ENCODE measurements around the gene ASB6.
"Not testable (repeated sequence)": the region's sequence is repeated elsewhere in the genome, so short reads cannot be mapped to it uniquely, and the experiment has no call there.

ASB6 gene

DNA sequence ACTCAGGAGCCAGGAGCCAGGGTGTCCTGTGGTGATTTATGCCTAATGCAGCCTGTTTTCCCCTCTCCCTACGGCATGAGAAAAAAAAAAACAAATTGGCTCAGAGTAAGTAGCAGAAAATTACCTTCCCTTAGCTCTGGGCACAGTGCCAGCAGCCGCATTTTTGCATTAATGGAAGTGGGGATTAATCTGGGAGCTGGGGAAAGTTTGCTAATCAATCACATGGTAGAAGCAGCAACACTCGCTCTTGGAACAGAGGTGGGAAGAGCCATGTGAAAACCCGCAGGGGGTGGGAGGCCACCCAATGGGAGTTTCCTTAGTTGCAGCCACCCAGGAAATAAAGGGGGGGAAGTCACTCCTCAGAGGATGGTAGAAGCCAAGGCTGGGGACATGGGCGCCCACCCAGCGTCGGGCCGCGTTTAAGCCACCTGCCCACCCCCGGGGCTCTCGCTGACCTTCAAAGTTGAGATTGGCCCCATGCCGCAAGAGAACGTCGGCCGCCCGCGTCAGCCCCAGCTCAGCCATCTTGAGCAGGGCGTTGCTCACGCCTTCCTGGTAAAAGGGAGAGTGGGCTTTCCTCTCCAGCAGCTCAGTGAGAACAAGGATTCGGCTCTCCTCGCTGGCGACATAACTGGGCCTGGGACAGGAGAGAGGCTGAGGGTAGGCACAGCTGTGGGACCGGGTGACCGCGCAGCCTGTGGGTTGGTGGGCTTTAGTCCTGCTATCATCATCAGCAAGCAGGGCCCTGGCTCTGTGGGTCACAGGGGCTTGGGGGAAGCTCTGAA lies 1.7 kb downstream of the ASB6 start:
- TF ChIP-seq, protein P1, sequence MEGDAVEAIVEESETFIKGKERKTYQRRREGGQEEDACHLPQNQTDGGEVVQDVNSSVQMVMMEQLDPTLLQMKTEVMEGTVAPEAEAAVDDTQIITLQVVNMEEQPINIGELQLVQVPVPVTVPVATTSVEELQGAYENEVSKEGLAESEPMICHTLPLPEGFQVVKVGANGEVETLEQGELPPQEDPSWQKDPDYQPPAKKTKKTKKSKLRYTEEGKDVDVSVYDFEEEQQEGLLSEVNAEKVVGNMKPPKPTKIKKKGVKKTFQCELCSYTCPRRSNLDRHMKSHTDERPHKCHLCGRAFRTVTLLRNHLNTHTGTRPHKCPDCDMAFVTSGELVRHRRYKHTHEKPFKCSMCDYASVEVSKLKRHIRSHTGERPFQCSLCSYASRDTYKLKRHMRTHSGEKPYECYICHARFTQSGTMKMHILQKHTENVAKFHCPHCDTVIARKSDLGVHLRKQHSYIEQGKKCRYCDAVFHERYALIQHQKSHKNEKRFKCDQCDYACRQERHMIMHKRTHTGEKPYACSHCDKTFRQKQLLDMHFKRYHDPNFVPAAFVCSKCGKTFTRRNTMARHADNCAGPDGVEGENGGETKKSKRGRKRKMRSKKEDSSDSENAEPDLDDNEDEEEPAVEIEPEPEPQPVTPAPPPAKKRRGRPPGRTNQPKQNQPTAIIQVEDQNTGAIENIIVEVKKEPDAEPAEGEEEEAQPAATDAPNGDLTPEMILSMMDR (IDR thresholded peaks at IDR 0.05; ENCODE audit: control insufficient read depth, extremely low read depth, insufficient read depth): no peak
- H3K4me3 ChIP-seq (ENCODE audit: low read depth, low read length): peak overlapping the region; percentile 94
- no peak for DNase-seq (ENCODE audit: low read depth)

DNA sequence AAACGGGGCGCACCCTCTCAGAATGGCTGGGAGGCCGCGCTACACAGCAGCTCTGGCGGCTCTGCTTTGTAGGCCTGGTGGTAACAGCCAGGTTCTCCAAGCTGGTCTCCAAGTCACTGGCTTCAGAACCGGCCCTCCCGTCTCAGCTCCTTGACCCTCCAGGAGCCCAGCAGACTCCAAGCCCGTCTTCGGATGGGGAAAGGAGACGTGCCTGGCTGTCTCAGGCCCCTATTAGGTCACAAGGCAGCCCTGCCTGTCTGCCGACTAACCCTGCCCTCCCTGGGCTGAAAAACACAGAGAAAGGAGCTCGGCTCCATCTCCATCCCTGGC lies 2.2 kb downstream of the ASB6 start:
- H3K4me3 ChIP-seq (ENCODE audit: low read depth, low read length): no peak overlapping the region
- TF ChIP-seq, protein P1 (IDR thresholded peaks at IDR 0.05; ENCODE audit: control insufficient read depth, extremely low read depth, insufficient read depth): no peak
- no peak for DNase-seq (ENCODE audit: low read depth)

DNA sequence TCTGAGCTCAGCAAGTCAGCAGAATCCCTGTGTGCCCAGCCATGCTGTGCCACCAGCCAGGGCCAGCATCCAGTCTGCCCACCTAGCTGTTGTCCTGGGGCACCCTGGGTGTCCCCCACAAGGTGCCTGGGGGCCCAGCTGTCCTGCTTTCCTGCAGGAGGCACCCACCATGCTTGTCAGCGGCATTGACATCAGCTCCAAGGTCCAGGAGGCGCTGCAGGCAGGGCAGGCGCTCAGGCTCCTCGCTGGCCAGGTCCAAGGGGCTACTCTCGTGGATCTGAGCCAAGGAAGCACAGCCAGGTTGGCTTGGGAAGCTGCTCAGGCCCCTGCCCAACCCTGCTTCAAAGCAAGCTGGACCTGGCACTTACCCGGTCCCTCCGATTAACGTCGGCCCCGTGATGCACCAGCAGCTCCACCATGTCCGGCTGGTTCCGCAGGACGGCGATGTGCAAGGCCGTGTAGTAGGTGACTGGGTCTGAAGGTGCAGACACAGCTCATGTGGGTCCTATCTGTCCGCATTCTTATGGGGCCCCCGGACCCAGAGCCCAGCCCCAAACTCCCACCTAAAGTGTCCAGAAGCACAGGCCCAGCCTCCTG lies 2.8 kb downstream of the ASB6 start:
- TF ChIP-seq, protein P1 (IDR thresholded peaks at IDR 0.05; ENCODE audit: control insufficient read depth, extremely low read depth, insufficient read depth): no peak
- DNase-seq (ENCODE audit: low read depth): no peak
- H3K4me3 ChIP-seq (ENCODE audit: low read depth, low read length): no peak overlapping the region

DNA sequence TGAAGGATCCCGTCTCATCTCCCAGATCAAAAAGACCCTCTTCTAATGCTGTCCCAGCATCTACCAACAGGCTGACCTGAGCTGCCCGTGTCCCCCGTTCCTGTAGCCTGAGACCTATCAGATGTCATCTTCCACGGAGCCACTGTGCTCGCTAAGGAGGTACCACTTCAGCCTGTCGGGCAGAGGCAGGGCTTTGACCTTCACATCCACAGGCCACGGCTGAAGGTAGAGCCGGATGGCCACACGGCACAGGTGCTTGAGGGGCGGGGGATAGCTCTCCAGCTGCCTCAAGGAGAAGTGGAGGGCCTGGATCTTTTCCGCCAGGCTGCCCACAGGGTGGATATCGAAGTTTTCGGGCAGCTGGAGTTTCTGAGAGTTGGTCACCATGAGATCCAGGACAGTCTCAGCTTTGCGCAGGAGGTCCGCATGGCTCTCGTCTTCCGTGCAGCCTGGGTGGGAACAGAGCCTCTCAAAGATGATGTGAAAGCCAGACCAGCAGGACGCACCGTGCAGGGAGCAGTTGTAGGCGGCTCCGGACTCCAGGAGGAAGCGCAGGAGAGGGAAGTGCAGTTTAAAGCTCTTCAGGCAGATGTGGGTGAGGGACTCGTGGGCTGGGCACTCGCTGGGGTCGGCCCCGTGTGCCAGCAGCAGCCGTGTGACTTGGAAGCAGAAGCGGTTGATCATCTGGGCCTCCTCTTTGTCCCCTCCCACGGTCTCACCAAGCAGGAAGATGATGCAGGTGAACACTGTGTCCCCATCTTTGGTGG lies 4.1 kb downstream of the ASB6 start:
- TF ChIP-seq, protein P1 (IDR thresholded peaks at IDR 0.05; ENCODE audit: control insufficient read depth, extremely low read depth, insufficient read depth): no peak
- no peak overlapping the region for H3K4me3 ChIP-seq (ENCODE audit: low read depth, low read length)
- DNase-seq (ENCODE audit: low read depth): no peak

DNA sequence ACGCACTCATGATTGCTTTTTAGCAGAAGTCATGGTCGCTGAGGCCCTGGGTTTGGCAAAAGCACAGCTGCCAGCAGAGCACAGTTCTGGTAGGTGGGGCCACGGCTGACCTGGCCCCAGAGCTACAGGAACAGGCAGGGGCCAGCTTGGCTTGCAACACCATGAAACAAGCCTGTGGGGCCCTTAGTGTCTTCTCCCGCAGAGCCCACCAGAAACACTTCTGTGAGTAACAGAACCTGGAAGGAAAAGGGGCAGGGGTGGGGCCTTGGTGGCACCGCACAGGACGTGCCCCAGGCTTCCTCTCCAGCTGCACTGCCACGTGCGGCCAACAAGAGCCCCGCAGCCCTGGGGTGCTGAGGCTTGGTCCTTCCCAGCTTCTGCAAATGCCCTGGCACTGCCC lies 4.8 kb downstream of the ASB6 start:
- H3K4me3 ChIP-seq (ENCODE audit: low read depth, low read length): no peak overlapping the region
- TF ChIP-seq, protein P1 (IDR thresholded peaks at IDR 0.05; ENCODE audit: control insufficient read depth, extremely low read depth, insufficient read depth): no peak
- no peak for DNase-seq (ENCODE audit: low read depth)

DNA sequence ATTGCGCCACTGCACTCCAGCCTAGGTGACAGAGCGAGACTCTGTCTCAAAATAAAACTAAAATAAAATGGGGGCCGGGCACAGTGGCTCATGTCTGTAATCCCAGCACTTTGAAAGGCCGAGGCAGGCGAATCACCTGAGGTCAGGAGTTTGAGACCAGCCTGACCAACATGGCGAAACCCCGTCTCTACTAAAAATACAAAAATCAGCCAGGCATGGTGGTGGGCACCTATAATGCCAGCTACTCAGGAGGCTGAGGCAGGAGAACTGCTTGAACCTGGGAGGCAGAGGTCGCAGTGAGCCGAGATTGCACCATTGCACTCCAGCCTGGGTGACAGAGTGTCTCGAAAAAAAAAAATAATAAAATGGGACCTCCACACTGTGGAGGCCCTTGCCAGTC lies 5.6 kb downstream of the ASB6 start:
- not testable (repeated sequence) for H3K4me3 ChIP-seq (ENCODE audit: low read depth, low read length); DNase-seq (ENCODE audit: low read depth)

Measured in LNCaP clone FGC (cell line).